Stomach (tissue), 9 donors: ENCODE measurements around the gene MCC. TPM values are rescaled to one million over a fixed set of nuclear protein-coding genes. Genes with fewer than 3 reads are reported as not detected.

ENCODE experiments used
- DNase-seq, 2 donors: peaks; one replicate each; pipeline versions ENCODE4 v3.0.0 to v3.0.0-alpha.2; 2013 to 2019
- H3K27ac ChIP-seq, 5 donors: fragments of 200-600 bp in 4 of 5; sonication (generic) in 4 of 5; one replicate each; pipeline ENCODE4 v1.5.1; 2013 to 2019; ENCODE audit warnings: mild to moderate bottlenecking in 1 of 5, moderate library complexity in 1 of 5
- H3K27me3 ChIP-seq, 3 donors: fragments of 200-600 bp; sonication (generic); one replicate each; pipeline ENCODE4 v1.5.1; 2017 to 2019; ENCODE audit warnings: mixed run types in 1 of 3
- H3K36me3 ChIP-seq, 4 donors: fragments of 200-600 bp; sonication (generic); 1 replicate in 3 of 4; 2 replicates in 1 of 4; pipeline ENCODE4 v1.5.1; 2016 to 2019
- H3K4me1 ChIP-seq, 4 donors: fragments of 200-600 bp; sonication (generic); one replicate each; pipeline ENCODE4 v1.5.1; 2016 to 2019
- H3K4me3 ChIP-seq, 4 donors: fragments of 200-600 bp; sonication (generic) in 3 of 4; one replicate each; pipeline ENCODE4 v1.5.1; 2016 to 2019; ENCODE audit warnings: mild to moderate bottlenecking in 1 of 4
- H3K9me3 ChIP-seq, 4 donors: fragments of 200-600 bp; sonication (generic); one replicate each; pipeline ENCODE4 v1.5.1; 2016 to 2019
- EP300 ChIP-seq: sonication (generic); formaldehyde crosslinking; IDR thresholded peaks from one replicate; pipeline ENCODE4 v1.6.1; 2017; ENCODE audit warnings: antibody characterized with exemption
- POLR2A ChIP-seq, 4 donors: fragments of 450-650 bp; IDR thresholded peaks; one replicate each; pipeline ENCODE4 v1.6.1; 2016; ENCODE audit warnings: antibody characterized with exemption in 4 of 4, control low read depth in 2 of 4, mild to moderate bottlenecking in 1 of 4, moderate library complexity in 1 of 4
- POLR2AphosphoS5 ChIP-seq, 3 donors: sonication (generic); formaldehyde crosslinking; IDR thresholded peaks; one replicate each; pipeline ENCODE4 v1.6.1; 2016; ENCODE audit warnings: antibody characterized with exemption in 3 of 3
- WGBS, 5 donors: extraction: QIAGEN DNeasy Blood & Tissue Kit in 3 of 5; methylation state at CpG; one replicate each; pipeline versions ENCODE4 v1.1.5 to v1.1.7; 2013 to 2018; 5-methylcytosine and 5-hydroxymethylcytosine counted together
- intact Hi-C: fragments of 100-400 bp; cut with DNase I; formaldehyde crosslinking; loops from one replicate; pipeline ENCODE4 v1.15.1; 2023; ENCODE audit warnings: low total_unique reads
- polyA plus RNA-seq, 3 donors: library from polyadenylated mRNA; stranded (reverse); fragments of 200-250 nt; gene quantifications; one replicate each; pipeline ENCODE4 v1.2.3, GENCODE V29; 2013
- total RNA-seq, 5 donors: library from RNA; depleted of rRNA; stranded (reverse); fragments of >200 nt; gene quantifications; one replicate each; pipeline versions ENCODE4 v1.1.0 to v1.2.3, GENCODE V29; 2014 to 2016
- TF ChIP-seq, protein P1 (sequence below), 7 experiments: fragments of 450-650 bp in 4 of 7; fragments of 200-600 bp in 3 of 7; sonication (generic) in 3 of 7; IDR thresholded peaks; one replicate each; pipeline ENCODE4 v1.5.1; 2016 to 2019; ENCODE audit warnings: antibody characterized with exemption in 7 of 7, control low read depth in 2 of 7, mild to moderate bottlenecking in 1 of 7
- donor health status: healthy with polysubstance abuse.
- donor health status: Bipolar disorder and iron deficiency.
- donor health status: healthy.

Gene MCC
- total and polyA plus RNA-seq, 8 donors, result 3.8 to 35.1 (median 8.9) TPM

DNA sequence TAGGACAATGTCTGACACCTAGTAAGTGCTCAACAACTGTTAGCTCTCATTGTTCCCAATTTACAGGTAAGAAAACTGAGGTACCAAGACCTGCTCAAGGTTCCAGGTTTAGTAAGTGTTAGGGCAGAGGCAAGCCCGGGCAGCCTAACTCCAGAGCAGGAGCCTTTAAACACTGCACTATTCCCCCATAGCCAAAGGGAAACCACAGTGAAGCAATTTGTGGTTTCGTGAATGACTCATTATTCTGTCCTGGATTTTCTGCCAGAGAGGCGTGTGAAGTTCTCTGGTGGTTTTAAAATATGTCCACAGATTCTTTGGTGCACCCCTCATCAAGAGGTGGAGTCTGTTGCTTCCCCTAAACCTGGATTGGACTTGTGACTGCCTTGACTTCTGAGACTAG, 1.0 kb upstream of the MCC start:
- no peaks in the 10 kb centered on the region for H3K36me3 ChIP-seq
- intact Hi-C loops, result no loop called here
- peaks cover 2 to 67% (median 32%) of the 10 kb centered on the region in 3 donors for H3K27me3 ChIP-seq
- H3K4me1 ChIP-seq, result peaks cover 16 to 25% (median 22%) of the 10 kb centered on the region in 4 donors
- H3K9me3 ChIP-seq, result peaks cover 0 to 22% (median 15%) of the 10 kb centered on the region in 4 donors
- DNase-seq, result peak in 1 of 2 donors; percentile 28
- no peak overlapping the region for H3K27ac ChIP-seq
- TF ChIP-seq, protein P1, sequence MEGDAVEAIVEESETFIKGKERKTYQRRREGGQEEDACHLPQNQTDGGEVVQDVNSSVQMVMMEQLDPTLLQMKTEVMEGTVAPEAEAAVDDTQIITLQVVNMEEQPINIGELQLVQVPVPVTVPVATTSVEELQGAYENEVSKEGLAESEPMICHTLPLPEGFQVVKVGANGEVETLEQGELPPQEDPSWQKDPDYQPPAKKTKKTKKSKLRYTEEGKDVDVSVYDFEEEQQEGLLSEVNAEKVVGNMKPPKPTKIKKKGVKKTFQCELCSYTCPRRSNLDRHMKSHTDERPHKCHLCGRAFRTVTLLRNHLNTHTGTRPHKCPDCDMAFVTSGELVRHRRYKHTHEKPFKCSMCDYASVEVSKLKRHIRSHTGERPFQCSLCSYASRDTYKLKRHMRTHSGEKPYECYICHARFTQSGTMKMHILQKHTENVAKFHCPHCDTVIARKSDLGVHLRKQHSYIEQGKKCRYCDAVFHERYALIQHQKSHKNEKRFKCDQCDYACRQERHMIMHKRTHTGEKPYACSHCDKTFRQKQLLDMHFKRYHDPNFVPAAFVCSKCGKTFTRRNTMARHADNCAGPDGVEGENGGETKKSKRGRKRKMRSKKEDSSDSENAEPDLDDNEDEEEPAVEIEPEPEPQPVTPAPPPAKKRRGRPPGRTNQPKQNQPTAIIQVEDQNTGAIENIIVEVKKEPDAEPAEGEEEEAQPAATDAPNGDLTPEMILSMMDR (IDR thresholded peaks at IDR 0.05), result no peak
- TF ChIP-seq POLR2A (IDR thresholded peaks at IDR 0.05), result no peak
- peak in 2 of 3 donors; percentile 11 to 16 for TF ChIP-seq POLR2AphosphoS5 (IDR thresholded peaks at IDR 0.05)
- TF ChIP-seq EP300, result no peak
- no peak overlapping the region for H3K4me3 ChIP-seq
- 17 to 43% (median 32%) methylated on average over 3 of the region's 3 CpGs for WGBS, 5 donors

DNA sequence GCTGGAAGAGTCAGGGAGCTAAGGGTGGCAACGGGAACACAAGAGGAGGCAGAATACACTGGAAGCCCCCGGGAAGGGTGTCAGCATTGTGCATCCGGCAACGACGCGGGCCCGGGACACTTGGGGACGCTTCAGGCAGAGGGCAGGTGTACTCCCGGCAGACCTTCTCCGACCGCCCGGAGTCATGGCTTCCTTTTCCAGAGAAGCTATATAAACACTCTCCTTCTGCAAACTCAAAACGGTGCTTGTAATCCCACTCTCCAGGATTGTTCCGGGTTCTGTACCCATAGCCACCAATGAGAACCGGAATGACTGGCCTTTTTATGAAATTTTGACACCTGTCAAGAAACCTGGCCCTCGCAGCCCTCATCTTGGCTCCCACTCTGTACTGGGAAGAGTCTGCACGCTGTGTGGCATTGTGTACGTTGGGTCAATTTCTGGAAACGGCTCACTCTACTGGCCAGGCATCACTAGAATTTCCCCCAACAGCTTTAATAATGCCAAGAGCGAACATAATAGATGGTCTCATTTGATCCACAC, 462 bp upstream of the MCC start:
- peaks cover 0 to 22% (median 15%) of the 10 kb centered on the region in 4 donors for H3K9me3 ChIP-seq
- TF ChIP-seq, protein P1 (IDR thresholded peaks at IDR 0.05), result no peak
- TF ChIP-seq EP300 (no peak), POLR2A (IDR thresholded peaks at IDR 0.05) (no peak), POLR2AphosphoS5 (IDR thresholded peaks at IDR 0.05) (no peak)
- peaks cover 16 to 25% (median 22%) of the 10 kb centered on the region in 4 donors for H3K4me1 ChIP-seq
- intact Hi-C loops, result no loop called here
- 11 to 14% (median 12%) methylated on average over 20 of the region's 20 CpGs for WGBS, 5 donors
- no peaks in the 10 kb centered on the region for H3K36me3 ChIP-seq
- peak overlapping the region in 1 of 5 donors; percentile 7 for H3K27ac ChIP-seq
- peak overlapping the region; percentile 53 to 73 (median 60) for H3K4me3 ChIP-seq
- peaks cover 2 to 67% (median 32%) of the 10 kb centered on the region in 3 donors for H3K27me3 ChIP-seq
- DNase-seq, result no peak

DNA sequence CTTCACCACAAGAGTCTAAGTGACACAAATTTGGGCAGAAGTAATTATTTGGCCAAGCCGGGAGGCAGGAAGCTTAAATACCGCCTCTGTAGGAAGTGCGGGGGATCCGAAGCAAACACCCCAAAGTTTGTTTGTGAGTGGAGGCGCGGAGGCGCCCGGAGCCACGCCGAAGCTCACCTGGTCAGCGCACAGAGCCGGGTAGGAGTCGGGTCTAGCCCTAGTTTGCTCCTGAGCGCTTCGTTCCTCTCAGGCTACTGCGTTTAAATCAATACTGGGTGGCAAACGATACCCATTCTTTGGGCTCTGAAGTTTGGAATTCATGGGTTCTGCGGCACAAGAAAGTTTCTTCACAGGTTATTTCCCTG, 855 bp downstream of the MCC start:
- intact Hi-C loops, result no loop called here
- no peak overlapping the region for H3K27ac ChIP-seq
- peaks cover 2 to 67% (median 32%) of the 10 kb centered on the region in 3 donors for H3K27me3 ChIP-seq
- 1 to 3% (median 2%) methylated on average over 14 to 18 of the region's 18 CpGs for WGBS, 5 donors
- peak in 1 of 2 donors; percentile 31 for DNase-seq
- peak overlapping the region; percentile 53 to 73 (median 60) for H3K4me3 ChIP-seq
- H3K4me1 ChIP-seq, result peaks cover 16 to 25% (median 22%) of the 10 kb centered on the region in 4 donors
- no peaks in the 10 kb centered on the region for H3K36me3 ChIP-seq
- TF ChIP-seq EP300, result no peak
- no peak for TF ChIP-seq POLR2A (IDR thresholded peaks at IDR 0.05)
- TF ChIP-seq, protein P1 (IDR thresholded peaks at IDR 0.05), result no peak
- TF ChIP-seq POLR2AphosphoS5 (IDR thresholded peaks at IDR 0.05), result no peak
- peaks cover 0 to 22% (median 15%) of the 10 kb centered on the region in 4 donors for H3K9me3 ChIP-seq

- no peak overlapping the region for H3K27ac ChIP-seq
- TF ChIP-seq EP300 (no peak), POLR2AphosphoS5 (IDR thresholded peaks at IDR 0.05) (no peak), POLR2A (IDR thresholded peaks at IDR 0.05) (no peak)
- TF ChIP-seq, protein P1 (IDR thresholded peaks at IDR 0.05), result no peak
- H3K4me1 ChIP-seq, result no peaks in the 10 kb centered on the region
- H3K4me3 ChIP-seq, result no peak overlapping the region
- no peaks in the 10 kb centered on the region for H3K36me3 ChIP-seq
- intact Hi-C loops, result no loop called here
- WGBS, 5 donors, result 67 to 84% (median 78%) methylated on average over 5 of the region's 5 CpGs
- peaks cover 0 to 6% (median 0%) of the 10 kb centered on the region in 3 donors for H3K27me3 ChIP-seq
- no peak for DNase-seq
- no peaks in the 10 kb centered on the region for H3K9me3 ChIP-seq
Measured at GRCh38 chr5:113480243-113480642, 8.0 kb downstream of the MCC start.
